ENCODE data around the gene LDLR.
"Not testable (repeated sequence)": the region's sequence is repeated elsewhere in the genome, so short reads cannot be mapped to it uniquely, and the experiment has no call there.

The LDLR gene

GRCh38 chr19:11169896-11170678 is 80.8 kb downstream of the LDLR start:
- no peak for DNase-seq (ENCODE audit: low read depth in 2 of 2, low spot score in 1 of 2)

GRCh38 chr19:11171144-11171543 is 81.9 kb downstream of the LDLR start:
- DNase-seq (ENCODE audit: low read depth in 2 of 2, low spot score in 1 of 2), result no peak

GRCh38 chr19:11172576-11172975 is 83.3 kb downstream of the LDLR start:
- DNase-seq (ENCODE audit: low read depth in 2 of 2, low spot score in 1 of 2), result no peak

- no peak for DNase-seq (ENCODE audit: low read depth in 2 of 2, low spot score in 1 of 2)
Measured at GRCh38 chr19:11173516-11174155, 84.4 kb downstream of the LDLR start.

- DNase-seq (ENCODE audit: low read depth in 2 of 2, low spot score in 1 of 2), result no peak
Measured at GRCh38 chr19:11174336-11174735, 85.1 kb downstream of the LDLR start.

- DNase-seq (ENCODE audit: low read depth in 2 of 2, low spot score in 1 of 2), result no peak
Measured at GRCh38 chr19:11175920-11176319, 86.7 kb downstream of the LDLR start.

GRCh38 chr19:11176466-11177193 is 87.4 kb downstream of the LDLR start:
- no peak for DNase-seq (ENCODE audit: low read depth in 2 of 2, low spot score in 1 of 2)

GRCh38 chr19:11177592-11177991 is 88.3 kb downstream of the LDLR start:
- no peak for DNase-seq (ENCODE audit: low read depth in 2 of 2, low spot score in 1 of 2)

- DNase-seq (ENCODE audit: low read depth in 2 of 2, low spot score in 1 of 2), result not testable (repeated sequence)
Measured at GRCh38 chr19:11179145-11179465, 89.8 kb downstream of the LDLR start.

- no peak for DNase-seq (ENCODE audit: low read depth in 2 of 2, low spot score in 1 of 2)
Measured at GRCh38 chr19:11179716-11180297, 90.5 kb downstream of the LDLR start.

- DNase-seq (ENCODE audit: low read depth in 2 of 2, low spot score in 1 of 2), result no peak
Measured at GRCh38 chr19:11180346-11180745, 91.1 kb downstream of the LDLR start.

- not testable (repeated sequence) for DNase-seq (ENCODE audit: low read depth in 2 of 2, low spot score in 1 of 2)
Measured at GRCh38 chr19:11180975-11181374, 91.7 kb downstream of the LDLR start.

GRCh38 chr19:11181488-11181887 is 92.2 kb downstream of the LDLR start:
- no peak for DNase-seq (ENCODE audit: low read depth in 2 of 2, low spot score in 1 of 2)

Measured in stimulated activated CD8-positive, alpha-beta memory T cell treated with anti-CD3 and anti-CD28 coated beads, Interleukin-4, amount 100 ng/mL, for 4 hours (primary cell).